Activated CD4-positive, CD25-positive, alpha-beta regulatory T cell treated with anti-CD3 and anti-CD28 coated beads, Interleukin-2, amount 50 U/mL, for 72 hours (primary cell): ENCODE results near the gene NUP214.
A peak's percentile ranks its signal among the peaks of the same experiment; 100 is the strongest.
"Not testable (repeated sequence)": the region's sequence is repeated elsewhere in the genome, so short reads cannot be mapped to it uniquely, and the experiment has no call there.

Experiments
- DNase-seq: peaks from one replicate; pipeline ENCODE4 v3.0.0; 2021

Gene NUP214

DNA sequence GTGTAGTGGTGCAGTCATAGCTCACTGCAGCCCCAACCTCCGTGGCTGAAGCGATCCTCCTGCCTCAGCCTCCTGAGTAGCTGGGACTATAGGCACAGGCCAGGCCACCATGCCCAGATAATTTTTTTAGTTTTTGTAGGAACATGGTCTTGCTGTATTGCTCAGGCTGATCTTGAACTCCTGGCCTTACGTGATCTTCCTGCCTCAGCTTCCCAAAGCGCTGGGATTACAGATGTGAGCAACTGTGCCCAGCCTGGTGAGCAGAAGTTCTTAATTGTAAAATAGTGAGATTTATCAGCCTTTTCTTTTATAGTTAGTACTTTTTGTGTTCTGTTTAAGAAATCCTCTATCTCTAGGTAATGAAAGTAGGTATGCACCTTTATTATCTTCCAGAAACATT lies 42.5 kb downstream of the NUP214 start:
- DNase-seq = no peak

DNA sequence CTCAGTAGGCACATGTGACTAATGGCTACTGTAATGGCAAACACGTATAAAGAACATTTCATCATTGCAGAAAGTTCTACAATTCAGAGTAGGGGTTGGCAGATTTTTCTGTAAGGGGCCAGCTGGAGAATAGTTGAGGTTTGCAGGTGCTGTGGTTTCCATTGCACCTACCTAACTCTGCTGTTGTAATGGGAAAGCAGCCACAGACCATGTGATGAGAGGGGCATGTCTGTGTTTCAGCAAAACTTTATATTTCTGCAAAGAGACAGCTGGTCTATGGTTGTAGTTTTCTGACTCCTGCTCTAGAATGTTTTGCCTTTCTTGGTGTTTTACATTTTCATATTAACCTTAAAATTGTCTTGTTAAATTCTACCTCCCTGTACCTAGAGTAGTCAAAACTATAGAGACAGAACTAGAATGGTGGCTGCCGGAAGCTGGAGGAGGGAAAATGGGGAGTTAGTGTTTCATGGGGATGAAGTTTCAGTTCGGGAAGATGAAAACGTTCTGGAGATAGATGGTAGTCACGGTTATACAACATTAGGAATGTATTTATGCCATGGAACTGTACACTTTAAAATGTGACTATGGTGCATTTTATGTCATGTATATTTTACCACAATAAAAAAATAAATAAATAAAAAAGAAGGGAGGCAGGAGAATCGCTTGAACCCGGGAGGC lies 44.3 kb downstream of the NUP214 start:
- DNase-seq = no peak

DNA sequence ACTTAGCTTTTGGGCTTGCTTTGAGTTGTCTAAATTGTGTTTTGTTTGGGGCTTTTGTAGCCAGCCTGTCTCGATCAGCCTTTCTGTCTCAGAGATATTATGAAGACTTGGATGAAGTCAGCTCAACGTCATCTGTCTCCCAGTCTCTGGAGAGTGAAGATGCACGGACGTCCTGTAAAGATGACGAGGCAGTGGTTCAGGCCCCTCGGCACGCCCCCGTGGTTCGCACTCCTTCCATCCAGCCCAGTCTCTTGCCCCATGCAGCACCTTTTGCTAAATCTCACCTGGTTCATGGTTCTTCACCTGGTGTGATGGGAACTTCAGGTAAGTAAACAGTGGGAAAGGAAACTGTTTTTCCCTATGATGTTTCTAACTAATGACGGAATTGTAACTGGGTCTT lies 48.6 kb downstream of the NUP214 start:
- DNase-seq = no peak

DNA sequence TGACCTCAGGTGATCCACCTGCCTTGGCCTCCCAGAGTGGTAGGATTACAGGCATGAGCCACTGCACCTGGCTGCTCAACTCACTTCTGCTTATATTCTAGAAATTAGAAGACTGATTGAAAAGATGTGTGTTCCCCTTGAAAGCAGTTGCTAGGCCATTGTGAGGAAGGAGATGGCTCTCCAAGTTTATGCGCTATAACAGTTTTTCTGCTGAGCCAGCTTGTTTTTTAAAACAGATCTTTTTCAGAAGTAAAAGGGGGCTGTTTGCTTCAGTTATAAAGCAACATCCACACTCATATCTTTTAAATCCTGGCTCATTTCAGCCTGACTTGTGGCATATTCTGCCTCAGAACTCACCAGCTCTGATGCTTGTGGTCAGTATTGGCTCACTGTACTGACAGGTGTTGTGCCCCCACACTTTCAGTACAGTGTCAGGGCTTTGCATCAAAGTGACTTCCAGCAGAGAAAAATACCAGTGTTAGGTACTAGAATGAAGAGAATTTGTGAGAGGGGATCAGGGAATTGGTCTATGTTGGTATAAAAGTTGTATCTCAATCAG lies 49.4 kb downstream of the NUP214 start:
- no peak for DNase-seq

DNA sequence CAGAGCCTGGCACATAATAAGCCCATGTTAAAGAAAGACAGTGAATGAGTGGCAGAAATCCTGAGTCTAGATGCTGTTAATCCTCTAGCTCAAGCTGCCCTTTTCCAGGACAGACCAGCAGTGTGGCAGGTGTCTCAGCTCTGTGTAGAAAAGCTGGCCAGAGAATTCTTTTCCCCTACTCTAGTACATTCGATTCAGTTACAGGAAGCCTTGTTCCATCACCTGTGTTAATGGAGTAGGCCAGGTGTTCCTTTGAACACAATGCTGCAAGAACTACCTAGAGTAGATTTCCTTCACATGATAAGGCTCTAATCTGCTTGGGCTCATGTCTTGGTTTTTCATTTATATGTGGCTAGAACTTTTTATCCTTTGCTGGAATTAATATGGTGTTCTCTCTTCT lies 52.5 kb downstream of the NUP214 start:
- no peak for DNase-seq

DNA sequence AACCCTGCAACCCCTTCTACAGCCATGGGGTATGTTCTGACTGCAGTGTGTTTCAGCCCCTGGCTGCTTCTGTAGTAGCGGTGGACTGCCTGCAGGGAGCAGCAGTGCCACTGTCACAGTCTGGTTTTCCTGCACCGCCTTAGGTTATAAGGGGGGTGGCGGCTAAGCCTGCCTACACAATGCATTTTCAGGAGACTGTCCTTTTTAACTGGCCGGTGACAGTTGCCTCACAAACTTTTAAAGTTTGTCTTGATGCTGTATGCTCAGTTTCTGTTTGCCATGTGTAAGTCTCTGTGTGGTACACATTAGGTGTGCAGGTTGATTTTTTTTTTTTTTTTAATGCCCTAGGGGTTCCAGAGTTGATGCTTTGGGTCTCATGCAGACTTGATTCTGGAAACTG lies 53.0 kb downstream of the NUP214 start:
- DNase-seq = peak; percentile 70

DNA sequence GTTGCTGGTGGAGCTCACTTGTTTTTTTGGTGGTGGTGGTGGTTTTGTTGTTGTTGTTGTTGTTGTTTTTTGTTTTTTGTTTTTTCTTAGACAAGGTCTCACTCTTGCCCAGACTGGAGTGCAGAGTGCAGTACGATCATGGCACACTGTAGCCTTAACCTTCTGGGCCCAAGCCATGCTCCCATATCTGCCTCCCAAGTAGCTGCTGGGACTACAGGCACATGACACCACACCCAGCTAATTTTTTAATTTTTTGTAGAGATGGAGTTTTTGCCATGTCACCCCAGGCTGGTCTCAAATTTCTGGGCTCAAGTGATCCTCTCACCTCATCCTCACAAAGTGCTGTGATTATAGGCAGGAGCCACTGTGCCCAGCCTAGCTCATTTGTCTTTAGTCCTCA lies 53.5 kb downstream of the NUP214 start:
- no peak for DNase-seq

DNA sequence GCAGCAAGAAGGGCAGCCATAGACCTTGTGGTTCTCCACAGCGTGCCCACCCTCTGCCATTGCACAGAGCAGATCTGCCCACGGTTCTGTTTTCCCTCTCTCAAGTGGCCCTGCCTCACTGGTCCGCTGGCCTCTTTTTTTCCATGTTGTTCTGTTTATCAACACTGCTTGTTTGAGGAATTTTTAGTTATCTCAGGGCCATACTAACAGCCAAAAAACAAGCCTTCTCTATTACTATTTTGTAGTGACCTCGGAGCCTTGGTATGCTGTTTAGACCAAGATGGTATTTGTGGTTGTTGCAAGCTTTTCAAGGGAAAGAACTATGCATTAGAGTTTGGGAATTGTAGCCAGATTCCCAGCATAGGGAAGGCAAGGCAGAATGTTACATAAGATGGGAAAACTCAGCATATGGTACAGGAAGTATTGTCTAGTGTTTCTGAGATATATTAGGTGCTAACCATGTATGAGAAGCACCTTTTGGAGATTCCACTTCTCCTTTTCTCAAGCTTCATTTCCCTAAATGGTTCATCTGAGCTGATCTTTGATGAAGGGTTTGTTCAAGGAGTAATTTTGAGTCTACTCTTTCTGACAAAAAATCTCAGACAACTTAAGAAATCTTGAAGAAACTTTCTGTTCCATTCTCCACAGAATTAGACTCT lies 54.3 kb downstream of the NUP214 start:
- no peak for DNase-seq

DNA sequence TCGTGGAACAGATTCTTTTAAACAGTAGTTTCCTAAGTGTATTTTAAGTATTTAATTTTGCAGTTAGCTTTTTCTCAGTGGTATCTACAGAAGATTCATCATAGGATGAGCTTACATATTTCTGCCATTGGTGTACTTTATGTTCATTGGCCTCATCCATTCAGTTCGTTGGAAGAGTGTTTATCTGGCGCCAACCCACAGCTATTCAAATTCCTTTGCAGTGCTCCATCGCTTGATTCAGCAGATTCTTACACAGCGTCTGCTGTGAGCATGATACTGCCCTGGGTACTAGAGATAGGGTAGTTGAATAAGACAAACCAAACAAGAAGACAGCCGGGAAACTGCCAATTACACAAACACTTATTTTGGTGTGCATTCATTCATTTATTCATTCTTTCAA lies 55.1 kb downstream of the NUP214 start:
- DNase-seq = no peak

DNA sequence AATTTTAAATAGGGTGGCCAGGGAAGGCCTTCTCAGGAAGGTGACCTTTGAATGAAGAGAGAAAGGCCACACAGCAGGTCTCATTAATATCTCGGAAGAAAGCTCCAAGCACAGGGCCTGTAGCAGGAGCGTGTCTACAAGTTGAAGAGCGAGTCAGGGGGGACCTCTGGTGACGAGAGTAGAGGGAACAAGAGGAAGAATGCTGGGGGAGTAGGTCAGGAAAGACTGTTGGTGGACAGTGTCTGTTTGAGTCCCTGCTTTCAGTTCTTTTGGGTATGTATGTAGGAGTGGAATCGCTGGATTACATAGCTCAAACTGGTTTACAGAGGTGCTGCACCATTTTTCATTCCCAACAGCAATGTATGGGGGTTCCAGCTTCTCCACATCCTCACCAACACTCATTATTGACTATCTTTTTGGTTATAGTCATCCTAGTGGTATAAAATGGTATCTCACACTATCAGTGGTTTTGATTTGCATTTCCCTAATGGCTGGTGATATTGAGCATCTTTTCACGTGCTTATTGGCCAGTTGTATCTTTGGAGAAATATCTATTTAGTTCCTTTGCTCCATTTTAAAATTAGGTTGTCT lies 55.8 kb downstream of the NUP214 start:
- DNase-seq = no peak

DNA sequence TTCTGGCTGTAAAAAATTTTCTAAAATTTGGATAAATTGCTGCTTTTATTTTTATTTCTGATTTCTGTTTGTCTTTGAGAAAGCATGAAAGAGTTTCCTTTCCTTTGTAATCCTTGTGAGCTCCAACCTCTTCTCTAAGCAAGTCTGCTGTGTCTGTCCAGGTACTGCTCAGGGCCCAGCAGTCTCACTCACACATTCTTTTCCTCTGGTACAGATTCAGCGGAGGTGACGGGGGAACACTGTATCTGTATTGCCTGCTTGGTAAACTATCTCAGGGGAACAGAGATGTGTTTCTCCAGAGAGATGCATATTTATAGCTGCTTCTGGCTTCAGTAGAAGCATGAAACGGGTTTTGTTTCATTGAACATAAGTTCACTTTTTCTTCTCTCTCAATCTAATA lies 60.5 kb downstream of the NUP214 start:
- DNase-seq = no peak

DNA sequence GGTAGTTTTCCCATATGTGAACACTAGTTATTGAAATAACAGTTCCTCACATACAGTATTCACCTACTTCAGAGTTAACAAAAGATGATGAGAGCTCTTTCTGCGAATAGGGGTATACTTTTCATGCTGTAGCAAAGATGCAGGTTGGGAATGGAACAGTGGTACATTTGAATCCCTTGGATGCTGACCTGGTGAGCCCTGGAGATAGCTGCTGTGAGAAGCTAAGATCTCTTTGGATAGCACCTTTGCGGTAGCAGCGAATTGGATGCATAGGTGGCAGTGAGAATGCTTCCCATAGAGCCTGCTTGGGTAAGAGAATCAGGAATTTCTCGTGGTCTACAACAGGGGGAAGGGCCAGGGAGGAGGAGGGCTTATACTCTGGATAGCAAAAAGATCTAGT lies 61.2 kb downstream of the NUP214 start:
- DNase-seq = no peak

DNA sequence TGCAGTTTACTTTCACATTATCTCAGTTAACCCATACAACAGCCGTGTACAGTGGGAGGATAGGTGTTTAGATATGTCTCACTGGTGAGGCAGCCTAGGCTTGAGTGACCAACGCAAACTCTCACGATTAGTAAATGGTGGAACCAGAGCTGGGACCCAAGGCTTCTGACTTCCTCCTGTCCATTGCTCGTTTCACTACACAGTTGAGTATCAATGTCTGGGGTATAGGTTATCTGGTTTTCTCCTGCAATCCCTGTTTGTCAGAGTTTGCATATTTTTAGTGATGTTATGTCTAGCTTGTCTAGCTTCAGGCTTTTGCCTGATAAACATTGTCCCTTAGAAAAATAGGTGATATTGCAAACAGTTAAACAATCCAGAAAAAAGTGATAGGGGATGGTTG lies 62.6 kb downstream of the NUP214 start:
- DNase-seq = no peak

DNA sequence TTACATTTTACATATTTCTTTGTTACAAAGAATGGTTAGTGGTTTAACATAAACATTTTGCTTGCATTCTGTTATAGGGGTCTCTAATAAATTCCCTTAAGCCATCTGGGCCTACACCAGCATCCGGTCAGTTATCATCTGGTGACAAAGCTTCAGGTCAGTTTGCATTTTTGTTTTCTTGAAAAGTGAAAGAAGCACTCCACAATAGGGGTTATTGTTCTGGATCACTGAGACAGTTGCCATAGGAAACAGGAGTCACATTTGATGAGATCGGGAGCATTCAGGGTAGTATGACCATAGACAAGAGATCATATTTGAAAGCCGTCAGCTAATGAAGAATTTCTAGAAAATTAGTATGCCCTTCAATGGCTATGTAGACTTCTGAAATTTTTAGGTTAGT lies 63.6 kb downstream of the NUP214 start:
- DNase-seq = no peak

DNA sequence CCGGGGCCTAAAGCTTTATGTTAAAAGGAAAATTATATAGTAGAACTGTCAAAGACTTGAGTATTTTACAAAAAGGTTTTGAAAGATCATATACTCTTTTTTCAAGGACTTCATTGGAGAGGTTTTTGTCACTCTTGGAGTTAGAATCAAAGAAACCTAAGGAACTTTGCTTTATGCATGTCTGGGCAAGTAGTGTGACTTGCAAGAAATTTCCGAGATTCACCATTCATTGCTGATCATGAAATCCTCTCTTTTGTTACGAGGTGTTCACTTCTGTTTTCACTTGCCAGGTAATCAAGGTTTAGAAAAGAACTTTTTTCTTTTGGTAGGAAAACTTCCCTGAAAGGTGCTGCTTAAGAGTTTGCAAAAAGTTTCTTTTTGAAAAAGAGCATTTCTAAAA lies 64.8 kb downstream of the NUP214 start:
- no peak for DNase-seq

DNA sequence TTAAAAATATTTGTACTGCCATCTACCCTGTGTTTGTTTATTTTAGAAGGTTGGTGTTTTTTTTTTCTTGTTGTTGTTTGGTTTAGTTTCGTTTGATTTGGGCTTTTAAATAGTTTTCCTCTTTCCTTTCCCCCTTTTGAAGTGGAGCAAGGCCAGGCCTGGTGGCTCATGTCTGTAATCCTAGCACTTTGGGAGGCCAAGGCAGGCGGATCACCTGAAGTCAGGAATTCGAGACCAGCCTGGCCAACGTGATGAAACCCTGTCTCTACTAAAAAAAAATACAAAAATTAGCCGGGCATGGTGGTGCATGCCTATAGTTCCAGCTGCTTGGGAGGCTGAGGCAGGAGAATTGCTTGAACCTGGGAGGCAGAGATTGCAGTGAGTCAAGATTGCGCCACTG lies 65.6 kb downstream of the NUP214 start:
- DNase-seq = not testable (repeated sequence)

DNA sequence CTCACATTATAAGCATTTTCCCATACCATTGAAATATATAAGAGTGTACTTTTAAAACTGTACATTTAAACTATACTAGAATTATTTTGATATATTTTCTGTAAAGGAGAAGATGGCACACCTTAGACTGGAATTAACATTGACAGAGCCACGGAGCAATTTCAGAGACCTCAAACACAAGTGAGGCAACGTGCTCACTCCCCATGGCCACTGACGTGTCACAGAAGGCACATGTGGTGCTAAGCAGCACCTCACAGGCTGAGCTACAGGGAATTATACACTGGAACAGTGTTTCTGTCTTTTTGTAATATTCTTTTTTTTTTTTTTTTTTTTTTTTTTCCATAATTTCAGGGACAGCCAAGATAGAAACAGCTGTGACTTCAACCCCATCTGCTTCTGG lies 66.5 kb downstream of the NUP214 start:
- DNase-seq = no peak

DNA sequence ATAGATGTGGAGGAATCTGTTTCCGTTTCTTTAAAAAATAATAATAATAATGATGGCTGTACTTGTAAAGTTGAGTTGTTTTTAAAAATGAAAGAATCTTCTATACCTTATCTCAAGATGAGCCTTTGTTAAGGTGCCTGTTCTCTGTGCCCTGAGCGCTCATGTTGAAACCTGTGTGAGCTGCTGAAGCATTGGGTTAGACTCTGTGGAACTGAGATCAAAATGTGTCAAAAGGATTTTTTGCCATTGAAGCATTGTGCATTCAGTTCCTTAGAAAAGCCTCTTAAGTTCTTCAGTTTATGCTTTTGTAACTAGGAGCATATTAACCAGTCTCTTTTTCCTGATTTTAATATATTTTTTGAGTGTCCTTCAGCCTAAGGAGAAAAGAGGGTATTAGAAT lies 67.7 kb downstream of the NUP214 start:
- DNase-seq = no peak

DNA sequence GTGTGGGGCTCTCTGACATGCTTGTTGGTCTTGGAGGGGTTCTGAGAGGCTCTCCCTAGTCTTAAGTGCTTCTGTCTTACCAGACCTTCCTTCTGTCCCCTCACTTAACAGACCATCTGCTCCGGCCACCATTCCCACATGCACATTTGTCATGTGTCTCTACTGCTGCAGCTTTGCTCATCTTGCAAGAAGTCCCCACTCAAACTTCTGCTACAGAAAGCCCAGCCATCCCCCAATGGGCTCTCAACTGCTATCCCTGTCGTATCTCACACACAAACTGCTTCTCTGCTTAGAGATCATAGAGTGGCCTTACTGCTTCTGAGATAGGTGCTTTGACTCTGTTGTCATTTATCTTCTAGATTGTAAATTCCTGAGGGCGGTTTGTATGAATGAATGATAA lies 69.4 kb downstream of the NUP214 start:
- no peak for DNase-seq

DNA sequence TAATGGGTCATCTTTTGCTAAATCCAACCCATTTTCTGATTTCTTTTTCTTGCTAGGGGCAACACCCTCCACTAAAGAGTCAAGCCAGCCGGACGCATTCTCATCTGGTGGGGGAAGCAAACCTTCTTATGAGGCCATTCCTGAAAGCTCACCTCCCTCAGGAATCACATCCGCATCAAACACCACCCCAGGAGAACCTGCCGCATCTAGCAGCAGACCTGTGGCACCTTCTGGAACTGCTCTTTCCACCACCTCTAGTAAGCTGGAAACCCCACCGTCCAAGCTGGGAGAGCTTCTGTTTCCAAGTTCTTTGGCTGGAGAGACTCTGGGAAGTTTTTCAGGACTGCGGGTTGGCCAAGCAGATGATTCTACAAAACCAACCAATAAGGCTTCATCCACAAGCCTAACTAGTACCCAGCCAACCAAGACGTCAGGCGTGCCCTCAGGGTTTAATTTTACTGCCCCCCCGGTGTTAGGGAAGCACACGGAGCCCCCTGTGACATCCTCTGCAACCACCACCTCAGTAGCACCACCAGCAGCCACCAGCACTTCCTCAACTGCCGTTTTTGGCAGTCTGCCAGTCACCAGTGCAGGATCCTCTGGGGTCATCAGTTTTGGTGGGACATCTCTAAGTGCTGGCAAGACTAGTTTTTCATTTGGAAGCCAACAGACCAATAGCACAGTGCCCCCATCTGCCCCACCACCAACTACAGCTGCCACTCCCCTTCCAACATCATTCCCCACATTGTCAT lies 72.0 kb downstream of the NUP214 start:
- DNase-seq = no peak

DNA sequence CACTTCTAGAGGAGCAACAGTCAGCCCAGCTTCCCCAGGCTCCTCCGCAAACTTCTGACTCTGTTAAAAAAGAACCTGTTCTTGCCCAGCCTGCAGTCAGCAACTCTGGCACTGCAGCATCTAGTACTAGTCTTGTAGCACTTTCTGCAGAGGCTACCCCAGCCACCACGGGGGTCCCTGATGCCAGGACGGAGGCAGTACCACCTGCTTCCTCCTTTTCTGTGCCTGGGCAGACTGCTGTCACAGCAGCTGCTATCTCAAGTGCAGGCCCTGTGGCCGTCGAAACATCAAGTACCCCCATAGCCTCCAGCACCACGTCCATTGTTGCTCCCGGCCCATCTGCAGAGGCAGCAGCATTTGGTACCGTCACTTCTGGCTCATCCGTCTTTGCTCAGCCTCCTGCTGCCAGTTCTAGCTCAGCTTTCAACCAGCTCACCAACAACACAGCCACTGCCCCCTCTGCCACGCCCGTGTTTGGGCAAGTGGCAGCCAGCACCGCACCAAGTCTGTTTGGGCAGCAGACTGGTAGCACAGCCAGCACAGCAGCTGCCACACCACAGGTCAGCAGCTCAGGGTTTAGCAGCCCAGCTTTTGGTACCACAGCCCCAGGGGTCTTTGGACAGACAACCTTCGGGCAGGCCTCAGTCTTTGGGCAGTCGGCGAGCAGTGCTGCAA lies 72.8 kb downstream of the NUP214 start:
- no peak for DNase-seq

DNA sequence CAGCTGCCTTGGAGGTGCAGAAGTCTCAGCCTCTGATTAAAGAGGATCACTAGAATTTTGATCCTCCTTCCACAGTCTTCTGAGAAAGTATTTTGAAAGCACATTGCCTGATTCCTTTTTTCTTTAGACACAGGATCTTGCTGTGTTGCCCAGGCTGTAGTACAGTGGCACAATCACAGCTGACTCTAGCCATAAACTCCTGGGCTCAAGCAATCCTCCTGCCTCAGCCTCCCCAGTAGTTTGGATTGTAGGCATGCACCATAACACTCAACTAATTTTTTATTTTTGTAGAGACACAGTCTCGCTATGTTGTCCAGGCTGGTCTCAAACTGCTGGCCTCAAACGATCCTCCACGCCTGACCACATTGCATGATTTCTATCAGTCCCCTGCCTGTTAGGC lies 76.5 kb downstream of the NUP214 start:
- no peak for DNase-seq
